Retinal pigment epithelial cell (primary cell): Measurements from ENCODE around the gene MYH9.

Source experiments
- DNase-seq: peaks from one replicate; pipeline ENCODE4 v3.0.0-alpha.2; 2010; ENCODE audit warnings: low read depth
- H3K4me3 ChIP-seq: 2 replicates; pipeline ENCODE4 v1.5.1; 2011; ENCODE audit warnings: mild to moderate bottlenecking, low read length, control low read depth, moderate library complexity
- CTCF ChIP-seq: conservative IDR thresholded peaks from 2 replicates; pipeline ENCODE4 v1.5.1; 2011; ENCODE audit warnings: low read depth, low read length, control low read depth, inconsistent platforms

The MYH9 gene

GRCh38 chr22:36379593-36380361, 8.0 kb downstream of the MYH9 start:
- H3K4me3 ChIP-seq = no peak overlapping the region
- no peak for DNase-seq
- no peak for TF ChIP-seq CTCF

GRCh38 chr22:36378869-36379217, 8.9 kb downstream of the MYH9 start:
- H3K4me3 ChIP-seq = no peak overlapping the region
- TF ChIP-seq CTCF = no peak
- no peak for DNase-seq

GRCh38 chr22:36378080-36378868, 9.5 kb downstream of the MYH9 start:
- no peak for DNase-seq
- H3K4me3 ChIP-seq = no peak overlapping the region
- no peak for TF ChIP-seq CTCF

GRCh38 chr22:36377022-36377631, 10.6 kb downstream of the MYH9 start:
- no peak for DNase-seq
- no peak for TF ChIP-seq CTCF
- H3K4me3 ChIP-seq = no peak overlapping the region

DNA sequence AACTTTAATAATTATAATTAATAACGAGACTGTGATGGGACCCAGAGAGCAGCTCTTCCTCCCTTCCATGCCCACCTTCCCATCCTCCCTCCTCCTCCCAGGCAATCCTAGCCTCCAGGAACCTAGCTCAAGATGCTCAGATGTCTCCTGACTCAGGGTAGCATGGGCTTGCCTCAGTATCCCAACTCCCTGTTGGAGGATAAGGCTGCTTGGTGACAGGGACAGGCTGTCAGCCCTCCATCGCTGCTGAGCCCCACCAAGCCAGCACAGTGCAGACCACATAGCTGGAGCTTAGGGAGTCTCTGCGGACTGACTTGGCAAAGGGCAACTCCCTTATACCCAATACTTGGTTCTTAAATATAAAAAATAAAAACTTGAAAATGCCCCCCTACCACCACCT, 11.5 kb downstream of the MYH9 start:
- no peak for TF ChIP-seq CTCF
- DNase-seq = no peak
- no peak overlapping the region for H3K4me3 ChIP-seq

DNA sequence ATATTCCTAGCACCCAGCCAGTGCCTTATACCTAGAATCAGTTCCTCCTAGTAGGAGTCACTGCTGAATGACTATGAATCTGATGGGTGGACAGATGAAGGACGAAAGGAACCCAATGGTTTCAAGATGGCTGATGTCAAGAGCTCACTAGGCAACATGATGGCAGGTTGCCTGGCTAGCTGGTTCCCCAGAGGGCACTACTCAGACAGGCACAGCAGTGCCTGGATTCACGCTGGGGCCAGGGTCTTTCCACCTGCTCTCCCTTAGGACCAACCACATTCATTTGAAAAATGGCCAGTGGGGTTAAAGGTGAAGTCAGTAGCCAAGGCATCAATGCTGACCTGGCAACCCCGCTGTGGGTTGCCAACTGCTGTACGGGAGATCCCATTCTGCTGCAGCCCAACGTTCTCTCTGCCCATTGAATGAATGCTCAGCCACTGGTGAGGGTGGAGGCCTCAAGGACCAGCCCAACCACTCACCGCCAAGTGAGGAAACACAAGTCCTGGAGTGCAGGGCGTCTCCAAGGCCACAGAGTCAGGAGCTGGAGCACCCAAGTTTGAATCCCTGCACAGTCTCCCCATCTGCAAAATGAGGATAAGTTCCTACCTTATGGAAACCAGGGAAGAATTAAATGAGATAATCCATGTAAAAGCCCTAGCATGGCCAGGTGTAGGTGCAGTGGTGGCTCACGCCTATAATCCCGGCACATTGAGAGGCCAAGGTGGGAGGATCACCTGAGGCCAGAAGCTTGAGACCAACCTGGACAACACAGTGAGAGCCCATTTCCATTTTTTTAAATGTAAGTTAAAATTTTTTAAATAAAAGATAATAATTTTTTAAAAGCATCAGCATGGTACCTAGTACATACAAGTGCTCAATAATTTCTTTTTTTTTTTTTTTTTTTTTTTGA, 12.4 kb downstream of the MYH9 start:
- H3K4me3 ChIP-seq = no peak overlapping the region
- DNase-seq = no peak
- no peak for TF ChIP-seq CTCF
